Karpas-422 (cell line): ENCODE results near the gene MBD3L2. TPM values are rescaled to one million over a fixed set of nuclear protein-coding genes. Genes with fewer than 3 reads are reported as not detected.
"Not testable (repeated sequence)": the region's sequence is repeated elsewhere in the genome, so short reads cannot be mapped to it uniquely, and the experiment has no call there.

Source experiments
- DNase-seq: peaks from one replicate; pipeline ENCODE4 v3.0.0-alpha.2; 2015
- H2AFZ ChIP-seq: fragments of 200-600 bp; sonication (generic); 2 replicates; pipeline ENCODE4 v1.6.1; 2014; ENCODE audit warnings: antibody characterized with exemption, low read length, mixed read lengths
- H3K27ac ChIP-seq: fragments of 200-600 bp; sonication (generic); 2 replicates; pipeline ENCODE4 v1.5.1; 2014; ENCODE audit warnings: mild to moderate bottlenecking, low read length, moderate library complexity
- H3K27me3 ChIP-seq: fragments of 200-600 bp; sonication (generic); 2 replicates; pipeline ENCODE4 v1.6.1; 2014; ENCODE audit warnings: low read length, mixed read lengths
- H3K36me3 ChIP-seq: fragments of 200-600 bp; sonication (generic); 2 replicates; pipeline ENCODE4 v1.6.1; 2014; ENCODE audit warnings: low read length, mixed read lengths; ENCODE audit not compliant: insufficient read depth
- H3K4me1 ChIP-seq: fragments of 200-600 bp; sonication (generic); 2 replicates; pipeline ENCODE4 v1.6.1; 2014; ENCODE audit warnings: mild to moderate bottlenecking, low read length, mixed read lengths
- H3K4me2 ChIP-seq: fragments of 200-600 bp; sonication (generic); 2 replicates; pipeline ENCODE4 v1.6.1; 2014; ENCODE audit warnings: low read length, low read depth, mild to moderate bottlenecking; ENCODE audit not compliant: poor library complexity, severe bottlenecking
- H3K4me3 ChIP-seq: fragments of 200-600 bp; sonication (generic); 2 replicates; pipeline ENCODE4 v1.5.1; 2014; ENCODE audit warnings: mild to moderate bottlenecking, antibody characterized with exemption, low read length, mixed read lengths
- H3K79me2 ChIP-seq: fragments of 200-600 bp; sonication (generic); 2 replicates; pipeline ENCODE4 v1.6.1; 2014; ENCODE audit warnings: mild to moderate bottlenecking, low read length, mixed read lengths
- H3K9ac ChIP-seq: fragments of 200-600 bp; sonication (generic); 2 replicates; pipeline ENCODE4 v1.6.0; 2014; ENCODE audit warnings: low read length
- H3K9me2 ChIP-seq: fragments of 200-600 bp; sonication (generic), shearing (Covaris generic); replicated peaks from 2 replicates; pipeline ENCODE4 v1.6.0; 2014; ENCODE audit warnings: mild to moderate bottlenecking, low read length, moderate library complexity; ENCODE audit not compliant: insufficient read depth
- H3K9me3 ChIP-seq: fragments of 300-700, 200-600 bp; sonication (generic); 2 replicates; pipeline ENCODE4 v1.6.1; 2014; ENCODE audit warnings: low read length, mixed read lengths
- H4K20me1 ChIP-seq: fragments of 200-600 bp; sonication (generic); 2 replicates; pipeline ENCODE4 v1.6.1; 2014; ENCODE audit warnings: mild to moderate bottlenecking, antibody characterized with exemption, low read length, low read depth; ENCODE audit not compliant: insufficient read depth
- total RNA-seq: library from RNA; depleted of rRNA; stranded (reverse); fragments of >200 nt; shearing (Covaris generic); gene quantifications from 2 replicates; pipeline ENCODE4 v1.2.3, GENCODE V29; 2014; ENCODE audit warnings: low replicate concordance

Gene MBD3L2
- total RNA-seq, 1 experiment from 2014 or later, result not detected

GRCh38 chr19:7054635-7055368, 5.7 kb downstream of the MBD3L2 start:
- not testable (repeated sequence) for H3K9me3 ChIP-seq, H4K20me1 ChIP-seq

DNA sequence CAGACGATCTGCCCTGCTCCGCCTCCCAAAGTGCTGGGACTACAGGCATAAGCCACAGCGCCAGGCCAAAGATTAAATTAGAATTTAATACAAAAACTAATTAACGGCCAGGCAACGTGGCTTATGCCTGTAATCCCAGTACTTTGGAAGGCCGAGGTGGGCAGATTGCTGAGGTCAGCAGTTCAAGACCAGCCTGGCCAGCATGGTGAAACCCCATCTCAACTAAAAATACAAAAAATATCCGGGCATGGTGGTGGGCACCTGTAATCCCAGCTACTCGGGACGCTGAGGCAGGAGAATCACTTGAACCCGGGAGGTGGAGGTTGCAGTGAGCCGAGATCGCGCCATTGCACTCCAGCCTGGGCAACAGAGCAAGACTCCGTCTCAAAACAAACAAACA, 6.6 kb downstream of the MBD3L2 start:
- H3K4me1 ChIP-seq, H3K4me2 ChIP-seq, H4K20me1 ChIP-seq, H3K4me3 ChIP-seq, H3K79me2 ChIP-seq, H3K9me3 ChIP-seq, H3K27ac ChIP-seq, H3K9me2 ChIP-seq, H2AFZ ChIP-seq, H3K27me3 ChIP-seq, H3K36me3 ChIP-seq, H3K9ac ChIP-seq, DNase-seq: not testable (repeated sequence)

More at GRCh38 chr19:7054635-7055368, 5.7 kb downstream of the MBD3L2 start:
- not testable (repeated sequence) for H3K9ac ChIP-seq, H3K4me1 ChIP-seq, H3K36me3 ChIP-seq, H3K27ac ChIP-seq, H3K4me2 ChIP-seq, DNase-seq, H3K4me3 ChIP-seq, H3K9me2 ChIP-seq, H2AFZ ChIP-seq, H3K27me3 ChIP-seq, H3K79me2 ChIP-seq

DNA sequence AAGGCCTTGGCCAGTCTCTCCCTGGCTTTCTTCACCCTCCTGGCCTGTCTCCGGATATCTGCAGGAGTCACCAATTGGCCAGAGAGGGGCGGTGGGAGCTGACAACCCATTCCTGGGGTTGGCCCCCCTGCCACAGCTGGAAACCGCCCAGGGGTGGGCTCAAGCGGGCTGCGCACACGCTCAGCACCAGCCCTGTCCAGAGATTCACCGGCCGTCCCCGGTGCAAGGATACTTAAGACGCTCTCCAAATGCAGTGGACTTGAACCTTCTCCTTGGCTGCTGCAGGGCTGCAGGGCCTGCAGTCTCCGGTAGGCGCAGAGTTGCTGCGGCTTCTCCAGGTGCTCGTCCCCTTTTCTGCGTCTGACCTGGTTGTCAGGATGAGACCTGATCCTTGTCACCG, 7.2 kb downstream of the MBD3L2 start:
- not testable (repeated sequence) for H3K36me3 ChIP-seq, H3K79me2 ChIP-seq, DNase-seq, H3K9me2 ChIP-seq, H3K4me3 ChIP-seq, H3K27me3 ChIP-seq, H3K9ac ChIP-seq, H2AFZ ChIP-seq, H3K27ac ChIP-seq, H3K9me3 ChIP-seq, H3K4me2 ChIP-seq, H4K20me1 ChIP-seq, H3K4me1 ChIP-seq

DNA sequence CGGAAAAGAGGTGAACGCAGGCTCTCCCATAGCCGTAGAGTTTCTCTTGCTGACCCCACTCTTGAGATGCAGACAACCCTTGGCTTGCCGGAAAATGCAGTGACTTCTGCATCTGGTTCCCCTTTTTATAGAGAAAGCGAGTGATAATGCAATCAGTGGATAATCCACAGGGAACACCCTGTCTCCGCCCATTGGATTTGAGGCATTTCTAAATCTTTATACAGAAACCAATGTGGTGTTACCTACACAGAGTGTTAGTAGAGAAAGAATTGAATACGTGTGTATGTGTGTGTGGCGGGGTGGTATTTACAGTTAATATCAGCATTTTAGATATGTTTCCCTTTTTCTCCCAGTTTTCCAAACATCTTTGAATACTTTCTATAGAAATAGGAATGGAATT, 9.5 kb downstream of the MBD3L2 start, which contains the start of gene MBD3L3:
Gene MBD3L3, minus strand, starts transcription at position 101 of the 400 bp plus-strand sequence. Its CDS starts 71 bp downstream, at position 30.
- H3K36me3 ChIP-seq, H3K27me3 ChIP-seq, H3K9ac ChIP-seq, H3K4me1 ChIP-seq, H3K9me2 ChIP-seq, H3K79me2 ChIP-seq, H3K9me3 ChIP-seq, H3K4me2 ChIP-seq, H2AFZ ChIP-seq, DNase-seq, H3K27ac ChIP-seq, H4K20me1 ChIP-seq, H3K4me3 ChIP-seq: not testable (repeated sequence)

GRCh38 chr19:7059977-7060376, 10.9 kb downstream of the MBD3L2 start:
- not testable (repeated sequence) for H4K20me1 ChIP-seq, DNase-seq, H3K9ac ChIP-seq, H3K9me3 ChIP-seq, H3K9me2 ChIP-seq, H3K79me2 ChIP-seq, H3K27ac ChIP-seq, H3K4me2 ChIP-seq, H3K36me3 ChIP-seq, H2AFZ ChIP-seq, H3K4me1 ChIP-seq, H3K4me3 ChIP-seq, H3K27me3 ChIP-seq

DNA sequence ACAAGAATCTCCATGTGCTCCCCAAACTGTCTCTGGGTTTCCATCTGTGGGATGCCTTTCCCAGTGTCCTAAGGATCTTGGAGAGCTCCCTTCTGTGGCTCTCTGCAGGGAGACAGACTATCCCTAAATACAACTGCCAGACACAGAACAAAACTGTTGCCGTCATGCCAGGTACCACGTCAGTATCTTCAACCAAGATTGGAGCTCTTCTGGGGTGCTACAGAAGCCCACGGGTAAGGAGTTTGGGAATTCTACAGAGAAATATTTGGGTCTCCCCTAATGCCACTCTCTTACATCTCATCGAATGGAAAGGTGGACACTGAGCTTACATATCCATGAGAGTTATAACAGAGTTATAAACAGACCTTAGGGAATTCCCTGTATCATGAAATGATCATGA, 14.2 kb downstream of the MBD3L2 start:
- H3K4me2 ChIP-seq, result no peak overlapping the region
- H4K20me1 ChIP-seq, result no peaks in the 10 kb centered on the region
- H3K9me2 ChIP-seq, result no peaks in the 10 kb centered on the region
- H3K4me1 ChIP-seq, result no peaks in the 10 kb centered on the region
- no peaks in the 10 kb centered on the region for H3K9me3 ChIP-seq
- H3K4me3 ChIP-seq, result no peak overlapping the region
- no peaks in the 10 kb centered on the region for H3K79me2 ChIP-seq
- H3K27ac ChIP-seq, result no peak overlapping the region
- DNase-seq, result no peak
- no peak overlapping the region for H3K9ac ChIP-seq
- H3K36me3 ChIP-seq, result no peaks in the 10 kb centered on the region
- no peak overlapping the region for H2AFZ ChIP-seq
- no peaks in the 10 kb centered on the region for H3K27me3 ChIP-seq

GRCh38 chr19:7063764-7064418, 14.8 kb downstream of the MBD3L2 start:
- H3K4me2 ChIP-seq, result no peak overlapping the region
- H3K9me2 ChIP-seq, result no peaks in the 10 kb centered on the region
- H3K9ac ChIP-seq, result no peak overlapping the region
- no peaks in the 10 kb centered on the region for H3K36me3 ChIP-seq
- no peaks in the 10 kb centered on the region for H3K4me1 ChIP-seq
- no peaks in the 10 kb centered on the region for H3K27me3 ChIP-seq
- no peaks in the 10 kb centered on the region for H4K20me1 ChIP-seq
- no peak overlapping the region for H3K4me3 ChIP-seq
- no peak overlapping the region for H3K27ac ChIP-seq
- H3K79me2 ChIP-seq, result no peaks in the 10 kb centered on the region
- no peak for DNase-seq
- H3K9me3 ChIP-seq, result no peaks in the 10 kb centered on the region
- H2AFZ ChIP-seq, result no peak overlapping the region

GRCh38 chr19:7067122-7067521, 18.0 kb downstream of the MBD3L2 start:
- H3K9me2 ChIP-seq, H3K27ac ChIP-seq, H2AFZ ChIP-seq, DNase-seq, H3K27me3 ChIP-seq, H3K4me3 ChIP-seq, H4K20me1 ChIP-seq, H3K9me3 ChIP-seq, H3K4me2 ChIP-seq, H3K9ac ChIP-seq, H3K36me3 ChIP-seq, H3K4me1 ChIP-seq: not testable (repeated sequence)
- peaks cover 20% of the 10 kb centered on the region for H3K79me2 ChIP-seq
